Thoracic aorta (tissue), 2 donors: ENCODE measurements around the gene PSPH. TPM values are rescaled to one million over a fixed set of nuclear protein-coding genes. Genes with fewer than 3 reads are reported as not detected.
"Not testable (repeated sequence)": the region's sequence is repeated elsewhere in the genome, so short reads cannot be mapped to it uniquely, and the experiment has no call there.

Experiments used
- ATAC-seq: fragments of 150-250 bp; one replicate; pipeline ENCODE4 v1.8.0; 2017; ENCODE audit warnings: low read depth; ENCODE audit not compliant: insufficient number of reproducible peaks, low FRiP score
- DNase-seq: peaks from one replicate; pipeline ENCODE4 v3.0.0-alpha.2; 2020; ENCODE audit warnings: low spot score
- H3K27ac ChIP-seq, 2 donors: fragments of 200-600 bp; sonication (generic); 1 replicate in 1 of 2; 2 replicates in 1 of 2; pipeline ENCODE4 v1.5.1; 2016; ENCODE audit warnings: mild to moderate bottlenecking in 2 of 2, moderate library complexity in 2 of 2
- H3K27me3 ChIP-seq: fragments of 200-600 bp; sonication (generic); replicated peaks from 2 replicates; pipeline ENCODE4 v1.6.0; 2016; ENCODE audit warnings: mild to moderate bottlenecking; ENCODE audit not compliant: insufficient read depth
- H3K36me3 ChIP-seq: fragments of 200-600 bp; sonication (generic); one replicate; pipeline ENCODE4 v1.5.1; 2016
- H3K4me1 ChIP-seq, 2 donors: fragments of 200-600 bp; sonication (generic); 1 replicate in 1 of 2; 2 replicates in 1 of 2; pipeline versions ENCODE4 v1.5.1 to v1.6.0; 2016; ENCODE audit warnings: low read depth in 2 of 2, mild to moderate bottlenecking in 1 of 2; ENCODE audit not compliant: control insufficient read depth in 1 of 2
- H3K4me3 ChIP-seq: fragments of 200-600 bp; sonication (generic); 2 replicates; pipeline ENCODE4 v1.5.1; 2016; ENCODE audit warnings: mild to moderate bottlenecking
- H3K9me3 ChIP-seq: fragments of 200-600 bp; sonication (generic); 2 replicates; pipeline ENCODE4 v1.5.1; 2016
- total RNA-seq, 2 donors: library from RNA; depleted of rRNA; stranded (reverse); fragments of >200 nt; gene quantifications; one replicate each; pipeline versions ENCODE4 v1.1.0 to v1.2.3, GENCODE V29; 2016
- TF ChIP-seq, protein P1 (sequence below): fragments of 200-600 bp; sonication (generic); IDR thresholded peaks from one replicate; pipeline ENCODE4 v1.5.1; 2019; ENCODE audit warnings: antibody characterized with exemption

The PSPH gene
- total RNA-seq, 2 donors from 2014 or later = 5.1 to 5.8 TPM

DNA sequence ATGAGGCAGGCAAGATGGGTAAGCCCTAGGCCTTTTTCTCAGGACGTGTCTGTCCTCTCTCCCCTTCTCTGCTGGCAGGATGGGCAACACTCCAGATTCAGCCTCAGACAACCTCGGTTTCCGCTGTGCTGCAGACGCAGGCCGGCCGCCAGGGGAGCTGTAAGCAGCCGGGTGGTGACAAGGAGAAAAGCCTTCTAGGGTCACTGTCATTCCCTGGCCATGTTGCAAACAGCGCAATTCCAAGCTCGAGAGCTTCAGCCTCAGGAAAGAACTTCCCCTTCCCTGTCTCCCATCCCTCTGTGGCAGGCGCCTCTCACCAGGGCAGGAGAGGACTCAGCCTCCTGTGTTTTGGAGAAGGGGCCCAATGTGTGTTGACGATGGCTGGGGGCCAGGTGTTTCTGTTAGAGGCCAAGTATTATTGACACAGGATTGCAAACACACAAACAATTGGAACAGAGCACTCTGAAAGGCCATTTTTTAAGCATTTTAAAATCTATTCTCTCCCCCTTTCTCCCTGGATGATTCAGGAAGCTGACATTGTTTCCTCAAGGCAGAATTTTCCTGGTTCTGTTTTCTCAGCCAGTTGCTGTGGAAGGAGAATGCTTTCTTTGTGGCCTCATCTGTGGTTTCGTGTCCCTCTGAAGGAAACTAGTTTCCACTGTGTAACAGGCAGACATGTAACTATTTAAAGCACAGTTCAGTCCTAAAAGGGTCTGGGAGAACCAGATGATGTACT lies 28.4 kb upstream of the PSPH start:
- peak overlapping the region; percentile 84 to 91 for H3K27ac ChIP-seq
- TF ChIP-seq, protein P1, sequence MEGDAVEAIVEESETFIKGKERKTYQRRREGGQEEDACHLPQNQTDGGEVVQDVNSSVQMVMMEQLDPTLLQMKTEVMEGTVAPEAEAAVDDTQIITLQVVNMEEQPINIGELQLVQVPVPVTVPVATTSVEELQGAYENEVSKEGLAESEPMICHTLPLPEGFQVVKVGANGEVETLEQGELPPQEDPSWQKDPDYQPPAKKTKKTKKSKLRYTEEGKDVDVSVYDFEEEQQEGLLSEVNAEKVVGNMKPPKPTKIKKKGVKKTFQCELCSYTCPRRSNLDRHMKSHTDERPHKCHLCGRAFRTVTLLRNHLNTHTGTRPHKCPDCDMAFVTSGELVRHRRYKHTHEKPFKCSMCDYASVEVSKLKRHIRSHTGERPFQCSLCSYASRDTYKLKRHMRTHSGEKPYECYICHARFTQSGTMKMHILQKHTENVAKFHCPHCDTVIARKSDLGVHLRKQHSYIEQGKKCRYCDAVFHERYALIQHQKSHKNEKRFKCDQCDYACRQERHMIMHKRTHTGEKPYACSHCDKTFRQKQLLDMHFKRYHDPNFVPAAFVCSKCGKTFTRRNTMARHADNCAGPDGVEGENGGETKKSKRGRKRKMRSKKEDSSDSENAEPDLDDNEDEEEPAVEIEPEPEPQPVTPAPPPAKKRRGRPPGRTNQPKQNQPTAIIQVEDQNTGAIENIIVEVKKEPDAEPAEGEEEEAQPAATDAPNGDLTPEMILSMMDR = peak; percentile 85
- H3K27me3 ChIP-seq = no peaks in the 10 kb centered on the region
- H3K4me3 ChIP-seq = peak overlapping the region; percentile 40
- no peaks in the 10 kb centered on the region for H3K9me3 ChIP-seq
- peaks cover 15% of the 10 kb centered on the region for H3K36me3 ChIP-seq
- peak; percentile 50 for DNase-seq
- H3K4me1 ChIP-seq = peaks cover 25 to 58% of the 10 kb centered on the region in 2 donors
- ATAC-seq = peak; percentile 82

DNA sequence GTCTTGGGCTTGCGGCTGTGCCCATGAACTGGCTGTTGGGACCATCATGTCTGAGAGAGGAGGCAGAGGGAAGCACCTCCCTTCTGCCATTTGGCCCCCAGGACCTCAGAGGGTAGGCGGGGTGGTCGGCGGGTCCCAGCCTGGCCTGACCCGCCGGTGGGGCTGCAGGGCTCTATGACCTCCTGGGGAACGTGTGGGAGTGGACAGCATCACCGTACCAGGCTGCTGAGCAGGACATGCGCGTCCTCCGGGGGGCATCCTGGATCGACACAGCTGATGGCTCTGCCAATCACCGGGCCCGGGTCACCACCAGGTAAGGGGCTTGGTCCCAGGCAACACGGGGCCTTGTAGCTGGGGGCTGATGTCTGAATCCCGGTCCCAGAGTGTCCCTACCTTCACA lies 27.0 kb upstream of the PSPH start:
- no peak for DNase-seq
- Histone ChIP-seq H3K4me3 (no peak overlapping the region), H3K36me3 (peaks cover 15% of the 10 kb centered on the region), H3K4me1 (peaks cover 22 to 54% of the 10 kb centered on the region in 2 donors), H3K9me3 (no peaks in the 10 kb centered on the region), H3K27me3 (no peaks in the 10 kb centered on the region), H3K27ac (peak overlapping the region; percentile 84 to 91)
- no peak for ATAC-seq
- TF ChIP-seq, protein P1 = no peak

DNA sequence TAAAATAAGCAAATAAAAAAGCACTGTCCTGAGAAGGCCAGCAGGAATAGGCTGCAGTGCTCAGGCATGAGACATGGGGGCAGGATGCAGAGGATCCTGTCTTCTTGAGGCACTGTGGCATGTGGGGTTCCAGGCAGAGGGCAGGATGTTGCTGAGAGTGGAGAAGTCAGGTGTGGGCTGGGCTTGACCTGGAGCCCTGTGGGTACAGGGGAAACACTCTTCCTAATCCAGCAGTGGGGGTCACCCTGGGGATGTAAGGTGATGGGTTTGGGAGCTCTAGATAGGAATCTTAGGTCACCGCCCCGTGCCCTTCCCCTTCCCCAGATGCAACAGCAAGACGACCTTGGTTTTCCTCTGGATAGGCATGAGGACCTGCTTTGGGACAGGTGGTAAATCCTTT lies 26.4 kb upstream of the PSPH start:
- H3K27ac ChIP-seq = peak overlapping the region; percentile 84 to 91
- TF ChIP-seq, protein P1 = no peak
- DNase-seq (no peak), ATAC-seq (no peak)
- peaks cover 15% of the 10 kb centered on the region for H3K36me3 ChIP-seq
- H3K4me3 ChIP-seq = no peak overlapping the region
- H3K9me3 ChIP-seq = no peaks in the 10 kb centered on the region
- peaks cover 22 to 49% of the 10 kb centered on the region in 2 donors for H3K4me1 ChIP-seq
- H3K27me3 ChIP-seq = no peaks in the 10 kb centered on the region

DNA sequence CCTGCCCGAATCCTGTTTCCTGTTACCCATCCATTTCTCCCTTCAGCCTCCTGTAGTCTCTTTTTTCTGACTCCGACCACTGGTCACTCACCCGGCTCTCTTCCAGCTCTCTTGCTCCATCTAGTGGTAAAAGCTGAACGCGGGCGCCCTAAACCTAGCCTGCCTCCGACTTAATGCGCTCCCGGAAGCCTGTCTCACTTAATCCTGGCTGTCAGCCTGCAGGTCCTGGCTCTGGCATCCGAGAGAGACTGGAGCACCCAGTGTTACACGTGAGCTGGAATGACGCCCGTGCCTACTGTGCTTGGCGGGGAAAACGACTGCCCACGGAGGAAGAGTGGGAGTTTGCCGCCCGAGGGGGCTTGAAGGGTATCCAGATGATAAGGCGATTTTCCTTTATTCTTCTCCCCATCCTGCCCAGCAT lies 23.1 kb upstream of the PSPH start:
- Histone ChIP-seq H3K4me3 (no peak overlapping the region), H3K36me3 (peaks cover 31% of the 10 kb centered on the region), H3K4me1 (peaks cover 9 to 21% of the 10 kb centered on the region in 2 donors), H3K27ac (peak overlapping the region; percentile 46 to 64), H3K9me3 (no peaks in the 10 kb centered on the region), H3K27me3 (no peaks in the 10 kb centered on the region)
- ATAC-seq (peak; percentile 94), DNase-seq (peak; percentile 84)
- TF ChIP-seq, protein P1 = peak; percentile 89

DNA sequence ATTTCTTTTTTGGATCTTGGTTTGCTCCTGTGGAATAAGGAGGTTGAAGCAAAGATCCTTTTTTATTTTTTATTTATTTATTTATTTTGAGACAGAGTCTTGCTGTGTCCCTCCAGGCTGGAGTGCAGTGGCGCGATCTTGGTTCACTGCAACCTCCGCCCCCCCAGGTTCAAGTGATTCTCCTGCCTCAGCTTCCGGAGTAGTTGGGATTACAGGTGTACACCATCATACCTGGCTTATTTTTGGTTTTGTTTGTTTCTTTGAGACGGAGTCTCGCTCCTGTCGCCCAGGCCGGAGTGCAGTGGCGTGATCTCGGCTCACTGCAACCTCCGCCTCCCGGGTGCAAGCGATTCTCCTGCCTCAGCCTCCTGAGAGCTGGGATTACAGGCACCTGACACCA lies 15.1 kb upstream of the PSPH start:
- ATAC-seq, H3K9me3 ChIP-seq, DNase-seq, H3K27ac ChIP-seq, H3K27me3 ChIP-seq, H3K4me3 ChIP-seq: not testable (repeated sequence)
- peaks cover 8 to 21% of the 10 kb centered on the region in 2 donors for H3K4me1 ChIP-seq
- peaks cover 30% of the 10 kb centered on the region for H3K36me3 ChIP-seq
